NCI-H2081 (cell line): ENCODE data around the gene MGLL.

Experiments
- DNase-seq, 2 experiments: peaks; one replicate each; lab custom pipeline; 2025; lab: John Stamatoyannopoulos, UW

The MGLL gene

GRCh38 chr3:127758013-127758412 lies 64.3 kb downstream of the MGLL start:
- no peak for DNase-seq

GRCh38 chr3:127755305-127755681 lies 67.0 kb downstream of the MGLL start:
- DNase-seq = no peak

DNA sequence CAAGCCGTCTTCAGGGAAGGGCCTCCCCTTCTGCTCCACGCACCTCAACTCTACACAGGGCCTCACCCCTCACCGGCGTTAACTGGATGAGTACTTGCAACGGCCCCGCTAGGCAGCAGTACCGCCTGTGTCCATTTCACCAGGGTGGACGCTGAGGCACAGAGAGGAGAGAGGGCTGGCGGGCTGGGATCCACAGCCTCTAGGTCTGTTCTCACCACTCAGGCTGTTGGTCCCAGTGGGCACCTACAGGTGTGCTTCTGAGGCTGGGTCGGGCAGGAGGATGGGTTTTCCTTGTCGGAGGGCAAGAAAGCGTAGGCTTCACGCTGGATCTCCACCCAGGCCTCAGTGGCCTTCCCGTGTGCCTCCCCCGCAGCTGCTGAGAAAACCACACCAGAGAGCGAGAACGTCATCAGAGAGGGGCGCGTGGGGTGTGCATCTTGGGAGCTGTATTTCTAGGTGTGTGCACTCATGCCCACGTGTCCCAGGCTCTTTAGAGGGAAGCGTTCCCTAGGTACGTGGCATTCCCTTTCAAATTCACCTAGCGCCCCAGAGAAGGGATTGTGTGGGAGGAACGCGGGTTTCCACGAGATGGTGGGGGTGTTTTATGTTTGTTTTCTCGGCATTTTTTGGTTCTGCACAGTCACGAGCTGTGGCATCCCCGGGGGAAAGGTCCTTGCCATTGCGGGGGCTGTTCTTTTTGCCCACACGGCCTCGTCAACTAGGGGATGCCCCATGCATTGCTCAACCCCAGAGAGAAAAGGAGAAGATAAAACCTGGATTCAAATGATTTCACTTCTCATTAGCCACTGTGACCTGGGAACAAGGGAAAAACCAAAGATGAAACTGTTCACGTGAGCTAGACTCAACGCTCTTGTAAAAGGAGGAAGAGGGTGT lies 67.7 kb downstream of the MGLL start:
- no peak for DNase-seq

- no peak for DNase-seq
Observed at GRCh38 chr3:127753898-127754410, 68.4 kb downstream of the MGLL start.

- DNase-seq = no peak
Observed at GRCh38 chr3:127753338-127753737, 69.0 kb downstream of the MGLL start.

DNA sequence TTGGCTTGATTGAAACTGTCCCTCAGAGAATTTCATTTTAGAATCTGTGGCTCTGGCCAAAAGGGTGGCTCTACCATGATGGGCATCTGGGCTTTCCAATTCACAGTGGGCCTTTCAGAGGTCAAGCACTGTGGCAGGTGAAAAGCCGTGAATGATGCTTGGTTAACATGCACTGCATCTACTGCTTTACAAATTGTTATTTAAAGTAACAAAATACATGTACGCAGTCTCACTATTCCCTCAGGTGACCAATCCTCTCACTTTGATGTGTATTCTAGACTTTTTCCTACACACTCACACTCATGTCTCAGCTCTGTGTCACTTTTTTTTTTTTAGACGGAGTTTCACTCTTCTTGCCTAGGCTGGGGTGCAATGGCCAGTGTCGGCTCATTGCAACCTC lies 70.5 kb downstream of the MGLL start:
- DNase-seq = no peak

DNA sequence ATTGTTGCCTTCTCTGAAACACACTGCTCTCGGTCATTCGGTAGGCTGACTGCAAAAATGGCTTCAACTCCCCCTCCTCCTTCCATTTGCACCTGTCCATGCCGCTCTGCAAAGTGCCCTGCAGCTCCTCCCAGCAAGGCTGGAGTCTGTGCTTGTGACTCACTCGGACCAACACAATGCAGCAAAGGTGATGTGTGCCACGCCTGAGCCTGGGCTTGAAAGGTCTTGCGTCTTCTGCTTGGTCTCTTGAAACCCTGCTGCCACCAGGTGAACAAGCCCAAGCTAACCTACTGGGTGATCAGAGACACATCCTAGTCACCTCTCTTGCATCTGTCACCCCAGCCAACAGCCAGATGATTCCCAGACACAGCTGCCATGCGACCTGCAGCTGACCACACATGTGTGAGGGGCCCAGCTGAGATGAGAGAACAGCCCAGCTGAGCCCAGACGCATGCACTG lies 71.1 kb downstream of the MGLL start:
- DNase-seq = peak in 1 of 2 experiments; percentile 38

GRCh38 chr3:127750226-127751031 lies 71.9 kb downstream of the MGLL start:
- peak in 1 of 2 experiments; percentile 42 for DNase-seq

DNA sequence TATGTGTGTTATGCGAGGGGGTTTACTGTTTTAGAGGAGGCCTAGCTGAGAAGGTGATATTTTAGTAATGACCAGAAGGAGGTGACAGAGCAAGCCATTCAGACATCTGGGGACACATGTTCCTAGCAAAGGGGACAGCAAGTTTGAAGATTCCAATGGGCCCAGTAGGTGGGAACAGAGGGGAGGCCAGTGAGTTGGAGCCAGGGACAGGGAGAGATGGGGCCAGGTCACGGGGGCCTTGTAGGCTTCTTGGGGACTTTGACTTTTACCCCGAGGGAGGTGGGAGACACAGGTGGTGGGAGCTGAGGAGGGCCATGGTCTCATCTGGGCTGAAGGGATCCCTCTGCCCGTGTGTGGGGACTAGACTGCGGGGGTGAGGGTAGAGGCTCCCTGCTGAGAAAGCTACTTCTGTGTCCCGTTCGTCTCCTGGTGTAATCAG lies 72.5 kb downstream of the MGLL start:
- peak in 1 of 2 experiments; percentile 26 for DNase-seq

GRCh38 chr3:127749361-127749760 lies 73.0 kb downstream of the MGLL start:
- DNase-seq = no peak

- no peak for DNase-seq
Observed at GRCh38 chr3:127748754-127749327, 73.5 kb downstream of the MGLL start.

DNA sequence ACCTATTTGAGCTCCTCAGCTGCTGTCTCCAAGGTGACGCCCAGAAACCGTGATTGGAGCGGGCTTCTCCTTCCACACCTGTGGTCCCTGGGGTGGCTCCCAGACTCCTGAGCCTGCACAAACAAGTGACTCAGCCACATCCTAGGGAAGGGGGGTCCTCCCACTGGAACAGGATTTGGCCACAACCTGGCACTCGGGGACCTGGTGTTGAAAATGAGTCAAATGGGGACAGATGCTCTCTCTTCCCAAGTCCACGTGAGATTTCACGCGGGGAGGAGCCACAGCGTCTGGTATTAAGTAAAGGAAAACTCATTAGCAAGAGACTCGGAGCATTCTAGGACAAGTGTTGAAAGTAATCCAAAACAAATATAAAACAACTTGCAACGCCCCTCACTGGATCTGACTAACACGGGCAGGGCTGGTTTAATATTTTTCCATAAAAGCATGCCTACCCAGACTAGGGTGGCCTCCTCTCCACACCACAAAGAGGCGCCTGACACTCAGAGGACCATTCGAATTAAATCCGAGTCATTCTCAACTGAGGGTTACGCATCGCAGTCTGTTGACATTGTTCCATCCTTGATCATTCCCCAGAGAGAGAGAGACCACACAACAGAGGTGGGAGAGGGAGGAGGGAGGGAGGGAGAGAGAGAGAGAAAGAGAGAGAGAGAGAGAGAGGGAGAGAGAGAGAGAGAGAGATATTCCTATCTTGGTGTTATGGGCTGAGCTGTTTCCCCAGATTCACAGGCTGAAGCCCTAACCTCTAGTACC lies 74.4 kb downstream of the MGLL start:
- peak in 1 of 2 experiments; percentile 67 for DNase-seq

- no peak for DNase-seq
Observed at GRCh38 chr3:127747066-127747465, 75.2 kb downstream of the MGLL start.

DNA sequence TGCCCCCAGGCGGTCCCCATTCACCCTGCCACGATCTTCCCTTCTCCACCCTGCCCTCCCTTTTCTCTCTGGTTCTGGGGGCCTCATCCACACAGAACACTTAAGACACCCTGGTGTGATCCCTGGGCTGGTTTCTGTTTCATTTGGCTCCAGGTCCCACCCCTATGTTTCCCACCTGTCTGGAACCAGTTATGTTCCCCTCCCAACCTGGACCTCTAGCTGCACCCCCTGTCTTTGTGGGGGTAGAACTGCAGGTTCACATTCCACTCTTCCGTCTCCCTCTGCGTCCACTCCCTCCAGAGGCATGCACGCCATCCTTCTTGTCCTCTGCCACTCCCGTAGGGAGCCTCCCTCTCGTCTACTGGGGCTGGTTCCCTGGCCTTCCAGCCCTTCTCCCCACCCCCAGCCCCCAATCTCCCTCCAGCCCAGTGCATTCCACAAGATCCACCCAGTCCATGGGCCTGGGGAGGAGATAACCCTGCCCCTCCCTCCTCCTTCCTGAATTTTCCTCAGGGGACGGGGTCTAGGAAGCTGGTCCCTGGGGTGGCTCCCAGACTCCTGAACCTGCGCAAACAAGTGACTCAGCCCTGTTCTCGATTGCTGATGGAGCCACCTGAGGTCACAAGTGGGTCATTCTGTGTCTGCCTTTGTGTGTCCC lies 75.8 kb downstream of the MGLL start:
- no peak for DNase-seq

DNA sequence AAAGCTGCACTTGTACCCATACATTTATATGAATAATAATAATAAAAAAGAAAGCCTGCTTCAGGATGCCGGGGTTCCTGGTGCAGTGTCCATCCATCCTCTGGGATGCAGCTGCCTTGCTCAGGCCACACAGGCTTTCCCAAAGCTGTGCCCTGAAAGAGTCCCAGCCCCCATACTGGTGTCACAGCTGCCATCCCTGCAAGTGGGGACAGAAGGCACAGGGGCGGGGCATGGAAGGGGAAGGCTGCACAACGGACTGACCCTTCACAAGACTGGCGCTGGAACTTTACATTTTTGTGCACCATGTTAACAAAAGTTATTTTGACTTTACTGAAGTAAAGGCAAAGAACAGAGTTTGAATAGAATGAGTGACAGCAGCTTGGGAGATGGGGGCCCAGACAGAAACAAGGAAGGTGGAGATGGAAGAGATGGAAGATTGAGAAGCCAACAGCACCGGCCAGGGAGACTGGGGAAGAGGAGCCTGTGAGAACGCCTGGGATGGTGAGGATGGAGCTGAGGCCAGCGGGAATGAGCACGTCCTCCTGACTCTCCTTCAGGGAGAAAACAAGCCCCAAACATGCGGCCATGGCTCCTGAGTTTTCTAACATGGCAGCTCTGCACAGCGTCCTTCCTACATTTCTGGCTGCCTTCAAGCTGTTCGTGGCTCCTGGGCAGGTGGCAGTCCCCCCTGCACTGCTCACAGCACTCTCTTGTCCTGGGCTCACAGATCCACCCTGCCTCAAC lies 76.5 kb downstream of the MGLL start:
- DNase-seq = no peak

DNA sequence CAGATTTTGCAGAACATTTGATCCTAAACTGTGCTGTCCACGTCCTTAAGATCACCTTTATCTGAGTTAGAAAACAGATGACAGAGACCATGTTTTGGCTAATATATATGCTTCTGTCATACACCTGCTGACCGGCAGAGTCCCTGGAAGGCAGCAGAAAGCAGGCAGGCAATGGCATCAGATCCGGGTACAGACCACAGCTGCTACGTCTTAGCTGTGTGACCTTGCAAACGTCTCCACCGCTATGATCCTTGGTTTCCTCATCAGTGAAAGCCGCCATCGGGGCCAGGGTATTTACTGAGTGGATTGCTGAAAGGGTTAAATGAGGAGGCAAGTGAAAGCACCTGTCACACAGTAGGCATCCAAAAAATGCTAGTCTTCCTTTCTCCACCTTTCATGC lies 77.4 kb downstream of the MGLL start:
- no peak for DNase-seq

DNA sequence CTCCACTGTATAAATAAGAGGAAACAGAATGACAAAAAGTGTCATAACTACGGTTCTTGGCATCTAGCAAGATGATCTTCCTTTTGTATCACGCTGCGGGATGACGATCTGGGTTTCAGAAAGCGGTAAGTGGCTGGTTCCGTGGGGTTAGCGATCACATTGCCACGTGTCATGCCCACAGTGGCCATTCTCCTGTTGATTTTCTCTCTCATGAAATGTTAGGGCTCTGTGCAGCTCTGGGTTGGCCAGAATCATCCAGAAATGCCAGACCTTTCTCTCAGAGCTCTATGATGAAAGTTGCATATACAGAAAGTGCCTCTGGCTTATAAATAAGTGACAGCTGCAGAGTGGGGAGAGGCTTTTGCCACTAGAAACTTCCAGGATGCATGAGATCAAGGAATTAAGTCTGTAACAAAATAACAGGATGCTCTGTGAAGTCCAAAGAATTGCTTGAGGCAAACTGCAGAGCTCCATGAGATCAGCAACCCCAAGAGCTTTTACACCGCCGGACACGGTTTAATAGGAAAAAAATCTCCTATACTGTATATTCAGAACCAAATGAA lies 78.0 kb downstream of the MGLL start:
- DNase-seq = no peak

- DNase-seq = no peak
Observed at GRCh38 chr3:127743351-127744252, 78.7 kb downstream of the MGLL start.

GRCh38 chr3:127742580-127742979 lies 79.7 kb downstream of the MGLL start:
- no peak for DNase-seq
